ENCODE measurements around the gene CCDC88C.

The CCDC88C gene

DNA sequence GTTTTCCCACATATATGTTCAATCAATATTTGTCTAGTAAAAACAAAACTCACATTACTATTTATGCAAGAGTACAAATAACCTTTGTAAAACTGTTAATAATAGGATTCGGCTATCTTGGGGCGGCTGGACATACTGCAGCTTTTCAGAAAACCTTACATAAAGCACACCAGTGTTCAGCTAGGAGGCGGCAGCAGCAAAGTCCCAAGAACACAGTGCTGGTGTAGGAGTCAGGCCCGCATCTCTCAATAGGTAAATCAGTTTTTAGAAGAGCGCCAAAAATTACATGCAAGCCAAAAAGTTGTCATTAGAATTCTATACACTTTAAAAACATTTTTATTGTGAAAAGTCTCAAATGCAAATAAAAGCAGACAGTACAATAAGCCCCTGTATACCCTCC lies 37.5 kb downstream of the CCDC88C start:
- no peak for DNase-seq (ENCODE audit: low read depth)

DNA sequence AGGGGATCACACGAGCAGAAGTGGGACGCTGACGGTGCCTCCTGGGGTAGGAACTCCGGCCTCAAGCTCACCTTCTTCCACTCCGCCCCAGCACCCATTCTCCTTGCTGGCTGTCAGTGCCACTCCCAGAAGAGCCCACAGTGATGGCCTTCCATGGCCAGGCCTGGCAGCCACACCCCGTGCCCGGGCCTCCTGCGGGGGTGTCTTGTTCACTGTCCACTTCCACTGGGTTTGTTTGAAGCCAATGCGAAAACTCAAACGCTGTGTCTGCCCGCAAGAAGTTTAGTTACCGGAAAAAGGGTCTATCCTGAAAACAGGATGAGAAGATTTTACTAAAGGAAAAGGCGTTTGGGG lies 38.1 kb downstream of the CCDC88C start:
- DNase-seq (ENCODE audit: low read depth), result no peak

DNA sequence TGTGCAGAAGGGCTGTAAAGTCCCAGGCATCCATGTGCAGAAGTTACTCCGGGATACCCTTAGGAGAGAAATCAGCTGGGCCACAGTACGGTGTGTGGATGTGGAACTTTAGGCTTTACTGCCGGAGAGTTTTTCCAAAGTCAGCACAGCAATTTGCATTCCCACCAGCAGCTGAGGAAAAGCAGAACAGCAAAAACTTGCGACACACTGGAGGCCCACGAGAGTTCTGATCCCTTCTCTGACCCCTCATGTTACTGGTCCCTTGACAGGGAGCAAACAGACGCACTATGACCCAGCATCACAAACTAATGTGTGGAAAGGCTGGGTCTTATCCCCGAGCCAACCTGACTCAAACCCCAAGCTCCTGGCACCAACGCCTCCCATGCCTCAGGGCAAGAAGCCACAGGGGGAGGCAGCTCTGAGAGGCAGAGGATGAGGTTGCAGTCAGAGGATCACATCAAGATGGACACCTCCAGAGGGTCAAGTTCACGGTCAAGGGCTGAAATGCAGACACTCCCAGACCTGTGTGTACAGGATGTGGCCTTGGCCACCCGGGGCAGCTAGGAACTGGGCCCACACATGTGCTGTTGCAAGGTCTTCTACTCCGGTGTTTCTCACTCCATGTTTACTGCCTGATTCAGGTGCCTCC lies 38.6 kb downstream of the CCDC88C start:
- no peak for DNase-seq (ENCODE audit: low read depth)

DNA sequence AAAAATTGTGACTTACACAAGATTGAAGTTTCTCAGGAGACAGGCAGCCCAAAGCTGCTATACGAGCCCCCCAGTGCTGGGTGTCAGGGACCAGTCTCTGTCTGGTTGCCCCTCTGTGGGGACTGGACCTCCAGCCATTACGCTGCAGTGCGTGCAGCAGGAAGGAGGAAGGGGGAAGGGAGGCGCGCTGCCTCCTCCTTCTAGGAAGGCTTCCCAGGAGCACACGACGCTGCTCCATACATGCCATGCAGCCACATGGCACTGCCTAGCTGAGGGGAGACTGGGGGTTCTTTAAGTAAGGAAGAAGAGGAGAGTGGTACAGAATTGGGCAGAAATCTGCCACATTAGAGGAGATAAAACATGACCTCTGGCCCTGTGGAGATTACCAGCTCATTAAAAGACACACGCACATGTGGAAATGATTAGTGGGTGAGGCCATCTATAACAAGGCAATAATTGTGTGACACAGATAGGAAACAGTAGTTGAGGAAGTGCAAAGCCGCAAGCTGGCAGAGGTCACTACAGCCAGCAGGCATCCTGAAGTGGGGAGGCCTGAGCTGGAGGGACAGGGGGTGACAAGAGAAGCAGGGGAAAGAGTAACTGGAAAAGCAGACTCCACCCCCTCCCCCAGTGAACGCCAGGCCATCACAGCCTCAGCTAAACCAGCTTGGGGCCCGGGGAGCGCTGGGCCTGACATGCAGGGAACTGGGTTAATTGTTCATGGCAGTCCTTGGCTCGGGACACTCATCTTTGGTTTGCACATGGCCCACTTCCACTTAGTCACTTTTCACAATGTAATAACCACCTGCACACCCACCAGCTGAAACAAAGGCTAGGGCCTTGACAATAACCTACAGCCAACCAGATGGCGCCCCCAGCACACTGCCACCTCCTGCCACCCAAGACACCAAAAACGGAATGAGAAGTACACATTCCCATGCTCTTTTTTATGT lies 39.6 kb downstream of the CCDC88C start:
- no peak for DNase-seq (ENCODE audit: low read depth)

DNA sequence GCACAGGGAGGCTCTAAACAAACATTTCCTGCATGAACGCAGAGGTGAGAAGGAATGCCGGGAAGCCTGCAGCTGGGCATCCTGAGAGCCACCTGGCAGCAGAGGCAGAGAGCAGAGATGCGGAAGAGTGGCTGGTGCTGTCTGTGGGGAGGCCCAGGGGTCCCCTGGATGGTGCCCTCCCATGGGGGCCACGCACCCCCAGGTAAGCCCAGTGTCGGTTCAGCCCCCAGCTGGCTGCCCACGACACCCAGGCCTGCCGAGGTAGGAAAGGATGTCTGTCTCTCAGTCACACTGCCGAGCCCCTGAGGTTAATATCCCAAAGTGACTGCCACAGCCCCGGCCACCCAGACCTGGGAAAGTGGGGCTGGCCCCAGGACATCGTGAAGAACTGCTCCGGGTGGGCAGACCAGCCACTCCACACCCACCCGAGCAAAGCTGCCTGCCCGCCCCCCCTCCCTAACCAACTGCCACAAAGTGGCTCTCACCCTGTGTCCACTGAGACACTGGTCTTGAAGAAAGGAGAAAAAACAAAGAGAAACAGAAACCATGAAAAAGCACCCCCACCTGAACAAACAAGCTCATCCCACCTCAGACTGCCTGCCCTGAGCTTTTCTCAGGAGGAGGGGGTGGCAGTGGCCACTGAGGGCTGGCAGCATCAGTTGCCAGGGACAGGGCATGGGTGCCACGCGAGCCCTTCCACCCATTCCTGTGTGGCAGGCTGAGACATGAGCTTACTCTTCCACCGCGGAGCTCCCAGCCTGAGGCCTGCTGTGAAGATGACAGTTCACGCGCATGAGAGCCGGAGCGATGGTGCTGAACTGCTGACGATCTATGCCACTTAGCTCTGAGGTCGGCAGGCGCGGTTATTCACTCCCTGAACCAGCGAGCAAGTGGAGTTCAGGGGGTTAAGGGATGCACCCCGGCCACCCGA lies 40.8 kb downstream of the CCDC88C start:
- DNase-seq (ENCODE audit: low read depth), result no peak

DNA sequence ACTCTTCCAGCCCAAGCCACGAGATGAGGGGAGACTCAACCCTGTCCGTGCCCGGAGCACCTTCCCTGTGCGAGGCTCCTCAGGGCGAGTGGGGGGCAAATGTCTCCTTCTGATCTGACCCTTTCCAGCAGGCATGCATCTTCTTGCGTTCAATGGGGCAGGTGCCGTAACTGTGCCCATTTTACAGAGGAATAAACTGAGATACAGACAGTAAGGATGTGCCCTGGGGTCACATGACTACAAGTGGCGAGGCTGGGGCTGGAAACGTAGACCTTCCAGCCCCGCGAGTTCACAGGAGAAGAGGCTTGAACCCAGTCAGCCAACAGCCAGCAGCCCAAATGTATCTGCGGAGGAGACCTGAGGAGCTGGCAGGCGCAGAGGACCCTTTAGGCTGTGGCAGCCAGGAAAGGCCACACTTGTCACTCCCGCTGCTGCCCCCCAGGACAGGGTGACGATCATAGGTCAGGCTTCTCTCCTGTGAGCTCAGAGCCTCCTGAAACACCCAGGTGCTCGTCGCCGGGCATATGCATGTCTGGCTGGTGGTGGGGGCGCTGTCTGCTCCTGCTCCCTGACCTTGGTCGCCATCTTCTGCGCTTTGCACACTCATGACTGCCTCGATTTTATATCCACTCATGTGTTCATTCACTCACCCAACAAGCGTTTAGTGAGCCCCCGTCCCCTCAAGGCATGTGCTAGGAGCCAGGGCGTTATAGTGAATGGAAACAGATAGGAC lies 41.7 kb downstream of the CCDC88C start:
- DNase-seq (ENCODE audit: low read depth), result no peak

DNA sequence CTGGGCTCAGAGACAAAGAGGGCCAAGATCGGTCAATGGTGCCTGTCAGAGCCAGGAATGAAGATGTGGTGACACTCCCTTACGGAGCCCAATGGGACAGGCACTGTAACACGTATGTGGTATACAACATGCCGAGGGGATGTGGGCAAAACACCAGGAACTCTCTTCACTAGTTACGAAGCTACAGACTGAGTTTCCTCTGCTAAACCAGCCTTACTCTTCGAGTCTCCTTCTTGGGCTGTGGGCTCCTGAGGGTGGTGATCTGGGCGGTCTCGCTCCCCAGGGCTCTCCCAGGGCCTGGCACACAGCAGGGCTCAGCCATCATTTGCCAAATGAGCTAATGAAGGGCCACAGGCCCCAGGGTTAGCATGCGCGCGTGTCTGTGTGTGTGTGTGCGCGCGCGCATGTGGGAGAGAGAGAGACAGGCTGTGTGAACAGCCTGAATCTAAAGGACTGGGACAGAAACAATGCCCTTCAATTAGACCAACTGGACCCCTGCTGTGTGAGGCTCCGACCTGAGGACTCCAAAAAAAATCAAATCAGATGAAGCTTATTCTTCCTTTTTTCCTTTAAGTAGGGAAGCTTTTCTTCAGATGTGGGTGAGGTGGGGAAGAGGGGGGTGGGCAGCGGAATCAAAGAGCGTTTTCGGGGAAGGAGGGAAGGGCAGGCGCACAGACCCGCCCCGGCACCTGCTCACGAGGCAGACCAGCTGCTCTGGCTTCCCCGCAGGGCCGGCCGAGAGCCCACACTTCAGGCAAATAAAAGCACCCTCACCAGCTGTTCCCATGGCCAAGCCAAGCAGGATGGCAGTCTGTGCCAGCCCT lies 42.5 kb downstream of the CCDC88C start:
- no peak for DNase-seq (ENCODE audit: low read depth)

DNA sequence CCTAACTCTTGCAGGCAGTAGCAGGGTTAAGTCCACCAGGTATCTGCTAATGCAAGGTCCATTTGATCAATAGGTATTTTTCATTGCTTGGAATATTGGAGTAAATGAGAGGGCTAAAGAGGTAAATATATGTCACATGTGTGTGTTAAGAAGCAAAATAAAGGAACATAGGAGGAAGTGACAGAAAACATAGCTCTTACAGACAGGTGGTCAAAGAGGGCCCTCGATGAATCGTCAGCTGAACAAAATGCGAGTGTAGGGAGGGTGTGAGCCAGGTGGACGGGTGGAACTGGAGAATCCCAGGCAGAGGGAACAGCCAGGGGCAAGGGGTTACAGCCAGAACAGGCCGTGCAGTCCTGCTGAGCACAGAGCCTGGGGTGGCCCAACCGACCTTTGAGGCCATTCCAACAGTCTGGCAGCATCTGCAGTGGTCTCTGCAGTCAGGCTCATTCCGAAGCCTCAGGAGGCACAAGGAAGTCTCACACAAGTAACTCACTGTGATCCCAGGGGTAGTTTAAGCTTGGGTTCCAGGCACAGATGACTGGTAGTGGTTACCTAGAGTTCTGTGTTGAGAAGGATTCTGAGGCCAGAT lies 43.2 kb downstream of the CCDC88C start:
- no peak for DNase-seq (ENCODE audit: low read depth)

DNA sequence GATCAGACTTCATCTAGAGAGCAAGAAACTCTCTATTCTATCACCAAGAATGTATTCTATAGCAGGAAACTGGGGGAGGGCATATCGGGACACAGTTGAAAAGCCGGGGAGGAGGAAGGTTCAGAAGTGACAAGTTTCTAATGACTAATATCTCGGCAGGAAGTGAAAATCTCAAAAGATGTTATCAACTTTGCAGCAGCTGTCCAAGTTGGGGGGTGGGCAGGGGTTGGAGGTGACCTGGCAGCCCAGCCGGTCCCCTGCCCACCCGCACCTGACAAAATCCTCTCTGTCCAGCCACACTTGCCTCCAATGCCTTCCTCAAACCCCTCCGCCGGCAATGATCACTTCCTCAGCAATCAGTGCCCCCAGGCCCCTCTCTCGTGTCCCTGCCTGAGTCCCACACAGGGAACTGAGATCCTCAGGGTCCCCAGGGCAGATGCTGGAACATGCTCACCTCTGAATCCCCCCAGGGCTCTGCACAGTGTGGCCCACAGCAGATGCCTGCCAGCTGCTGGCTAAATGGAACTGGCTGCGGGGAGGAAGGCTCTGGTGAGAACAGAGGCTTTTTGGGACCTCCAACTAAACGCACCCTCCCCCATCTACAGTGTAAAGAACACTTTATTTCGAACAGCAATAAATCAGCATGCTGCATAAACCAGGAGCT lies 43.9 kb downstream of the CCDC88C start:
- no peak for DNase-seq (ENCODE audit: low read depth)

DNA sequence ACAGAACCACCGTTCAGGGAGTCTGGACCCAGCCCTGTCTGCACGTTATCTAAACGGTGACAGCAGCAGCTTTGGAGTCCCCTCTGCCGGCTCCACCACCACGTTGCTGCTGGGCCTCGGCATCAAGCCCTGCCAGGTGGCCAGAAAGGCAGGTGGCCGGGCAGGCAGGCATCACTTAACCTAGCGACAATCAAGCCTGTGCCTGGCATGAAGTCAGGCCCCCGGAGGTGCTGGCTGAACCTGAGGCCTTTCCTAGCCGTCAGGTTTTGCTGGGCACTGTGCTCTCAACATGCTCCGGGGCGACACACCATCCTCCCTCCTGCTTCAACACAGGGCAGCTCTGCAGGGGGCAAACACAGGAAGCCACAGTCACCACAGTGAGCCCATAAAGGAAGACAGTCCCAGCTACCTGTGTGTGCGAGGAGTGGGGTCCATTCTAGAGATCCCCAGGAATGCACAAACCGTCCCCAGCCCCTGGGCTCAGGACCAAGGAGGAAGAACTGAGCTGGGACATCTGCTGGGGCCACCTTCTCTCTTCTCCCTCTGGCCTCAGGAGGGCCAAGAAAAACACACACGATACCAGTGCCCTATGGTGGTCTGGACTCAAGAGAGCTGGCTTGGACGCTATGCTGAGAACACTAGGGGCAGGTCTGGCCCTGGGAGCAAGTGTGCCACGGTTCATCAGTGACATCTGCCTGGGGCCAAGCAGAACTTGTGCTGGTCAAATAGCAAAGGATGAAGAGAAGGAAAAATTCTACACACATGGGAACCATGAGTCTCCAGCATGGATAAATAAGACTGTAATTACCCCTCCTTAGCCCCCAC lies 44.7 kb downstream of the CCDC88C start:
- DNase-seq (ENCODE audit: low read depth), result no peak

DNA sequence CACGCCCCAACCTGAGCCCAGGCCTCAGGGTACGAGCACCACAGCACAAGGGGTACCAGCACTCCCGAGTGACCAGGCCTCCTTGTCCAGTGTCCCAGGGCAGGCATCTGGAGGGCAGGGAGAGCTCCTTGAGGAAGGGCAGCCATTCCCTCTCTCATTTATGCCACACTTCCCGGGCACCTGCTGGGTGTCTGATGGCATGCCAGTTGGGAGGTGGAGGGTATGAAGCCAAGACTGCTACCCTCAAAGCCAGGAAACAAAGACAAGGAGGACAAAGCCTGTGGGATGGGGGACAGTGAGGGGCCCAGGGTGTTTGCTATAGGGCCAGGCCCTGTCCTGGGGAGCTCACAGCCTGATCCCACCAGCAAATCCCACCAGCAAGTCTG lies 45.6 kb downstream of the CCDC88C start:
- DNase-seq (ENCODE audit: low read depth), result no peak

DNA sequence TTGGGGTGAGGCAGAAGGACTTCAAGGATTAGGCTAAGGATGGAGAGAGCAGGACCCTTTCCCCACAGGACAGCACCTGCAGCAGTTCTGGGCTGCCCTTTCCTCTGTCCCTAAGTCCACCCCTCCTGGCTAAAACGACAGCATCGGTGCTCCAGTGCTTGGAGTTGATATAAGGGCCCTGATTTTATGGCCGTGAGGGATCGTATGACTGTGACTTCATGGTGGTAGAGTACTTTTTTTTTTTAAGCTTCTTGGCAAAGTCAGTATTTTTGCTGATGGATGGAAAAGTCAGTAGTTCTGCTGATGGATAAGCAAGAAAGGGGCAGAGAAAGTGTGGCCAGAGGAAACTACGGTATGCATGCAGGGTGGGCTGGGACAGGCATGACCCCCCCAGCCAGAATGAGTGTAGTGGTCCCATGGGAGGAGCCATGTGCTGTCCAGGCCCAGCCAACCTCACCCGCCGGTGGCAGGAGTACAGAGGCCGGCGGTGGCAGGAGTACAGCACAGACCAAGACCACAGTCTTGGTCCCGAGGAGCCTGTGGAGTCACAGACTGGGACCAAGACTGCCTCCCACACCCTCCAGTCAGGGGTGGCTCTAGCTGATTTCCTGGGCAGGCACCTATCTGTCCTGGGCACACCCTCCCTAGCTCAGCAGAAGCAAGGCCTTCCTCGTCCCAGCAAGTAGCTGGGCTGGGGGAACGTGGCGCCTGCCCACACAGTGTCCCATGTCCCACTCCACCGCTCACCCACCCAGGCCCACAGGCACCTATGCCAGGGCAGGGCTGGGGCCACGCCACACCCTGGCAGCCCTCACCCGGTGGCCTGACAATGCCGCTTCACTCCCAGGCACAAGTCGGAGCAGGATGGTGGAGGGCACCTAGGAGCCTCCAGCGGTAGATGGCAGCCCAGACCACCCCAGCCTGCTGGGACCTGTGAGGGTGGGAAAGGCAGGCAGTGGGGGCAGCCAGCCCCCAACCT lies 46.3 kb downstream of the CCDC88C start:
- no peak for DNase-seq (ENCODE audit: low read depth)

DNA sequence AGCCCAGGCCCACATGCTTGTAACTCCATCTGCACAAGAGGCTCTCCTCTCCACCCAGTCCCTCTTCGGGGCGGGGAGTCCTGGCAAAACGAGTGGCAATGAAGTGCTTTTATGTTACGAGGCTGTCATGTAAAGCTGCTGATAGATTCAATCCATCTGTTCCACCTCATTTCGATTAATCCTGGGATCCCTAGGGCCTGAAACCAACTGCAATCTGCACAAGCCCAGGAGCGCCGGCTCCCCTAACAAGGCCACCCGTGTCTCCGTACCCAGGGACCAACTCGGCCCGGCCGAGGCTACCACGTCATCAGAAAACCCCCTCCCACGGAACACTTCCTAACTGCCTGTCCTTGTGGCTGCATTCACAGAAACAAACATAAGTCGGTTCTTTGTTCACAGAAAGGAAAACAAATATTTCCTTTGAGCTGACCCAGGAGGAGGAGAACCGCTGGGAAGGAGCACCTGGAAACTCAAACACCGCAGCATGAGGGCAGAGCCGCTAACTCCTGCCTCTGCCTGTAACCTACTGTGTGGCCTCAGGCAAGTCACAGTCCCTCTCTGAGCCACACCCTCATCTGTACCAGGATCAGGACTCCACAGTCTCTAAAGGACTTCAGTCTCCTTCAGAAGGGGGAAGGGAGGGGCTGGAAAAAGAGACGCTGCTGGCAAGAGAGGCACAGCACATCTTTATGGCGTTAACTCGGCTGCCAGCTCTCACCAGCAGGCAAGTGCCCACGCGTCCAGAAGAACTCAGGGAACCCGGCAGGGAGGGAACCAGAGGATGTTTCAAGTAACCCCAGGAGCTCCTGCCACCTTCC lies 47.8 kb downstream of the CCDC88C start:
- no peak for DNase-seq (ENCODE audit: low read depth)

DNA sequence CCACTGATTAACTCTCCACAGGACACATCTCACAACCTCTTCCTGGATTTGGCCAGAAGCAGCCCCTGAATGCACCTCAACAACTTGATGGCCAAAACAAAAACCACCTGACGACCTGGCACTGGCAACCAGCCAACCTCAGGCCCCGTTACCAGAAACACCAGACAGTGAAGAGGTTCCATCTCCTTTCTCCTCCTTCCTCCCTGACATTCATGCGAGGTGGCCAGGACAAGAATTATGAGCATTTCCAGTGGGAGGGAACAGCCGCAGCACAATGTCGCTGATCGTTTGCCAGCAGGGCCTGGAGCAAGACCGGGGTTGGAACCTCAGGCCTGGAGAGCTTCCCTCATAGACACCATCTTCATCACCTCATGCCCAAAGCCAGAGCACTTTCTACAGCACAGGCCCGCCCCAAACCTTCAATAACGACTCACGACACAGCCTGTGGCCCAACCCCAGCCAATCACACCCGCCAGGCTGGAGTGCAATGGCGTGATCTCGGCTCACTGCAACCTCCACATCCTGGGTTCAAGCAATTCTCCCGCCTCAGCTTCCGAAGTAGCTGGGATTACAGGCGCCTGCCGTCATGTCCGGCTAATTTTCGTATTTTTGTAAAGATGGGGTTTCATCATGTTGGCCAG lies 48.7 kb downstream of the CCDC88C start:
- no peak for DNase-seq (ENCODE audit: low read depth)

DNA sequence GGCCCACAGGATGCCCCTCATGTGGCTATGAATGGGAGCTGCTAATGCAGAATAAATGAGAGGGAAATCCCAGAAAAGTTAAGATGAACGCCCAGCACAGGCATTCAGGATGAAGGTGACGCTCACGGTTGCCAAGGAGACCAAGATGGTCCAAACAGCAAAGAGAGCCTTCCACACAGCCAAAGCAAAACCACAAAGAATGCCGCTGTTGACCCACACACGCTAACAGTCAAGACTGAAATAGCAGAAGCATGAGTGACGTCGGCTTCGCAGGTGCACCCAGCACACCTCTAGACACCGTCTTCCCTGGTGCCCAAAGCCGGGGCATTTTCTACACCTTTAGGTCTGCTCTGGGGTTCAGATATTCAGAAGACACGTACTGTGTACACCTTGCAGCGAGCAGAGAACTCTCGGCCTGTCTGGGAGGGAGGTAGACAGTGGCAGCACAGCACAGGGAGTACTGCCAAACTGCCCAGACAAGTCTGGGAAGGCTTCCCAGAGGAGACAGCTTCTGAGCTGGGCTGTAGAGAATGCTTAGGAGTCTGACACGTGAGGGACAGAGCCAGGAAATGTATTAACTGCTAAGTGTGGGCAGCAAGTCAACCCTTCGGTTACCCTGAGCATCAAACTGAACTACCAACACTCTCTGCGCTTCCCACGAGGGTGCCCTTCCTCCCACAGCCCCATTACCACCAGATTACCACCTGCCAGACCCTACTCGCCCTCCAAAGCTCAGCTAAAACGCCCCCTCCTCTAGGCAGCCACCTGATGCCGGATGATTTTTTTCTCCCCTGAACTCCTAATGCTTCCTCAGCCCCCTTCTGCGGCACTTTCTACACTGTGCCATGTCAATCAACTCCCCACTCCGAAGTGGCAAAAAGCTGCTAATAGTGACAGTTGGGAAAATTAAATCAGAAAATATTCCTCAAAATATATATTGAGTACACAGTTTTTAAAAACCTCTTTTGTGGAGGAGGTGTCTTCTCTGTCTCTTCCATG lies 50.1 kb downstream of the CCDC88C start:
- no peak for DNase-seq (ENCODE audit: low read depth)

All from GM04504 (cell line).